GM11168 (cell line): ENCODE measurements around the gene AKAP13.

Experiments used
- in situ Hi-C: fragments of 300-500 bp; cut with MboI; formaldehyde crosslinking; loops from one replicate; pipeline ENCODE4 v1.12.0; 2022; ENCODE audit warnings: low sequenced_read_pairs; ENCODE audit not compliant: unreplicated experiment

AKAP13 gene

DNA sequence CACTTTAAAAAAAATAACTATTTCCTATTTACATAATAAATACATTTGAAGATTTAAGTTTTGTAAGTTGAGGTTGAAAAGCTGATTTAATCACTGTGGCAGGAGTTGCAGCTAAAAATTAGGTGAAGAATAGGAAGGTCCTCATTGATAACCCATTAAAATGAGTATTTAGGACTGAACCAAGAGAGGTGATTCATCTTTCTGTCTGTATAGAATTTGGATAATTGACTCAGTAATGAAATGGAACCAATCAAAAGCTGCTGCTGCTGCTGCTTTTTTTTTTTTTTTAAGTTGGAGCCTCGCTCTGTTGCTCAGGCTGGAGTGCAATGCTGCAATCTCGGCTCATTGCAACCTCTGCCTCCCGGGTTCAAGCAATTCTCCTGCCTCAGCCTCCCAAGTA lies 223.8 kb downstream of the AKAP13 start:
- in situ Hi-C loops = no loop called here

GRCh38 chr15:85606738-85607137 lies 226.3 kb downstream of the AKAP13 start:
- in situ Hi-C loops = no loop called here

GRCh38 chr15:85607141-85607806 lies 226.9 kb downstream of the AKAP13 start:
- in situ Hi-C loops = no loop called here

DNA sequence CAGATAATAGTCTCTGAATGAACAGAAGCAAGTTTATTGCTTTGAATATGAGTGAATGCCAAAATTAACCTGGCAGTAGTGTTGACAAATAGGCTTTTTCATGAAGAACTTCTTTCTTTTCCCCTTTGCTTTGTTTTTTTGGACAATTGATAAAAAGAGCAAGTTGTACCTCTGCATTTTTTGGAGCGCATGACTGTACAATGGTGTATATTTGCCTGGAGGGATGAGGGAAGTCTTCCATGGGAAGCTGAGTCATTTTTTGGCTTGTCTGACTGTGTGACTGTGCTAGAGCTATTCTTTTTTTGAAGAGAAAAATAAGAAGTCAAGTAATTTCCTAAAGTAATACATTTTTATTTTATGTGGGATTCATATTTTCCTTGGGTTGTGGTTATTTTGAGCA lies 227.4 kb downstream of the AKAP13 start:
- in situ Hi-C loops = no loop called here

DNA sequence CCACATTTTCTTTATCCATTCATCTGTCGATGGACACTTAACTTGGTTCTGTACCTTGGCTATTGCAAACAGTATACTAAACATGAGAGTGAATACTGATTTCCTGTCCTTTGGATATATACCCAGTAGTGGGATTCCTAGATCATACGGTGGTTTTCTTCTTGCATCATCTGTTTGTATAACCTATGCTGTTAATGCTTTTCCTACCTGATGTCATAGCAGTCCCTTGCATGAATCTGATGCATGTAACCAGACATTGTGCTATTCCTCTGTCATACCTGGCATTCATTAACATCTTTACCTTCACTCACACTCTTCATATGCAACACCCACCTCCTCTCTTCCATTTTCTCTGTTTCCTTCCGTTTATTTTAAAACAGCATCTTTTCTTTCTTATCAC lies 229.1 kb downstream of the AKAP13 start:
- in situ Hi-C loops = no loop called here

GRCh38 chr15:85611361-85611760 lies 231.0 kb downstream of the AKAP13 start:
- in situ Hi-C loops = no loop called here

GRCh38 chr15:85614059-85614458 lies 233.7 kb downstream of the AKAP13 start:
- in situ Hi-C loops = no loop called here

DNA sequence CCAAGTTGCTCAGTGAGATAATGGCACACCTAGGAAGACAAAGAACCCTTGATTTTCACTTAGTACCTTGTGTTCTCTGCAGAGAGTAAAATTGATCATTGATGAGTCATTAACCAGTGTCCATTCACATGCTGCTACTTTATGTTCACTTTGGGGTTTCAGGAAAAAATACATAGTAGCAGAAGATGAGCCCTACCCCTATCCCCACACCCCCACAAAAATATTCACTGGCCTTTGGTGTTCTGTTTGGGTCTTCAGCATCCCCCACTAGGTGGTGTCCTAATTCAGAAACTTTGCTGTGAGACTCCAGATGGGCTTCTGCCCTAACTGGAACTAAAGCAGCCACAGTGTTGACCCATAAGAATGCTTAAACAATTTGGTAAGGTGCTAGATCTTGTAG lies 235.5 kb downstream of the AKAP13 start:
- in situ Hi-C loops = no loop called here

- in situ Hi-C loops = no loop called here
These were observed 236.2 kb downstream of the AKAP13 start for GRCh38 chr15:85616549-85617110.

GRCh38 chr15:85618228-85618505 lies 237.8 kb downstream of the AKAP13 start:
- in situ Hi-C loops = no loop called here

DNA sequence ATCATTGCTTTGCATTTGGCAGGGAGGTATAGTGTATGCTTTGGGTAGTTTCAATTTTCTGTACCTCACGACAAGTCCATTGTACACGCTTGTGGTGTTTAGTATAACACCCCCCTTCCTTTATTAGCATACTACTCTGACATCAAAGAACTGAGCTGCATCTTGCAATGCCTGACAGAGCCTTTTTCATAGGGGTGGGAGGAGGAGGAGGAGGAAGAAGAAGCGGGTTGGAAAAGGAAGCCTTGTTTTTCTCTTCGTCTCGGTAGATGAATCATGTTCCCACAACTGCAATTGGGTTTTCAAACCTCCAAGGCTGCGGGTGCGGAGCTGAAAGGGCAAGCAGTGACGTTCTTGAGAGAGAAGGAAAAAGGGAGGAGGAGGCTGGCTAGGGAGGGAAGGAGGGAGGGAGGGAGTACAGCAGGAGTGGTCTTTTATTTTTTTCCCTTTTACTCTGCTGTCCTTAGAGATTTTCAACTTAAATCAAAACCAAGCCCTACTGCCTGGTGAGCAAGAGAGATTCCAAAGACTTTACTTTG lies 238.6 kb downstream of the AKAP13 start:
- in situ Hi-C loops = no loop called here

DNA sequence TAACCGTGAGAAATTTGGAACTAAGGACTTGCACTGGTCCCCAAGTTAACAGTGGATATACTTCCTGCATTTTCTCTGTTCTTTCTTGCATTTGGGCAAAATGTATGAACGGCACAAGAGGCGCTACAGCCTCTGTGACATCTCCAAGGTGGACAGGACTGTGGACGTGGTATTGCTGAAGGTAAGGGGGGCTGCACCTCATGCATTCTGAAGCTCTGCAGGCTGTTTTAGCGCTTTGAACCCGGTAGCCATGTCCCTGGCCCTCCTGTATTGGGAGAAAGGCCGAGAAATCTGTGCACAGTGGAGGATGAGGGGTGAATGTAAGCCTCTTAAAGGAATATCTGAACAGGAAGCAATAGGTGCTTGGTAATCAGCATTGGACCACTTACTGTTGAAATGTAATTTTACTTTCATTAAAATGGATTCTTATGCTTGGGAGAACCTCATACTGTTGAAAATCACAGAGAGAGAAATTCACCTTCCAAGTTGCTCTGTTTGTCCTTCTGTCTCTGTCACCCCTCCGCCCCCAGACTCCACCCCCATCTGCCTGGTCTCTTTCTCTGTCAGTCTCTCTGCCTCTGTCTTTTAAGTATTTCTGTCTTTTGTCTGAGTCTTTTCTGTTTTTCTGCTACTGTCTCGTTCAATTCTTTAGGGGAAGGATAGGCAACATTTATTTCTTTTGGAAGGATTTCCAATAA lies 239.7 kb downstream of the AKAP13 start:
- in situ Hi-C loops = no loop called here

GRCh38 chr15:85620690-85621049 lies 240.3 kb downstream of the AKAP13 start:
- in situ Hi-C loops = no loop called here

DNA sequence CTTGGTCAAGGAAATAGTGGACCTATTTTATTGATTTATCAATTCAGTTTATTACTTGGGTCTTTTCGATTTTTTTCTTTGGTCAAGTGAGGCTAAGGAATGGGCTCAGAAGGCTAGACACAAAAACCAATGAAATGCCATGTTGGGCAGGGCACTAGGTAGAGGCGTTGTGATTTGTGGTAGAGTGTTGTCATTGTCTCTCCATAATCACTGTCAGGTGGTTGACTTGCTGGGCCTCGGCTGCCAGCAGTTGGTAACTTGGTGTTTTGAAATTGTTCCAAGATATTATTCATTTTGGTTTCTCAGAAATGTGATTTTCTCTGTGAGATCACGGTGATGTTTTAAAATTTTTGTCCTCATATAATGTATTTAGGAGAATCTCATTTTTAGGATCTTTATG lies 240.7 kb downstream of the AKAP13 start:
- in situ Hi-C loops = no loop called here

DNA sequence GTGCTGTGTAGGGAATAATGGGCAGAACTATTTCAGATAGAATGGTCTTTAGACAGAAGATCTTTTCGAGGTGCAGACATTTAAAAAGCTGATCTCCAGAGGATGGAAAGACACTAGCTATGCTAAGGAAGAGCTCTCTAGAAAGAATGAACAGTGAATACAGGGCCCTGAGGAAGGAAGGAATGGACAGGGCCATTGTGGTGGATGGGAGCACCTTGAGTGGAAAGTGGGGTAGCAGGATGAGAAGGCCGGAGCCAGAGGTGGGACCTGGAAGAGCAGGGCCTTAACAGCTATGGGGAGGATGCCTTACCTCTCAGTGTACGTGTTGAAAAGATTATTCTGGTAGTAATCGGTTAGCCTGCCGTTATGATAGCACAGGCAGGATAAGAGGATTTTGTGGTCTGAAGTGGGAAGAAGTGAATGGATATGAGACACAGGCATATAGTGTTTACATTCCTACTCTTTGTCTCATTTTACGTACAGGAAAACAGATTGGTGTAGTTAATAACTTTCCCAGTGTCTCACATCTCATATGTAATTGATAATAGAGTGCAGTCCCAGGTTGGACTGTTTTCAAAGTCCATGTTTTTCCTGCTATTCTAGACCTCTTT lies 241.9 kb downstream of the AKAP13 start:
- in situ Hi-C loops = no loop called here

DNA sequence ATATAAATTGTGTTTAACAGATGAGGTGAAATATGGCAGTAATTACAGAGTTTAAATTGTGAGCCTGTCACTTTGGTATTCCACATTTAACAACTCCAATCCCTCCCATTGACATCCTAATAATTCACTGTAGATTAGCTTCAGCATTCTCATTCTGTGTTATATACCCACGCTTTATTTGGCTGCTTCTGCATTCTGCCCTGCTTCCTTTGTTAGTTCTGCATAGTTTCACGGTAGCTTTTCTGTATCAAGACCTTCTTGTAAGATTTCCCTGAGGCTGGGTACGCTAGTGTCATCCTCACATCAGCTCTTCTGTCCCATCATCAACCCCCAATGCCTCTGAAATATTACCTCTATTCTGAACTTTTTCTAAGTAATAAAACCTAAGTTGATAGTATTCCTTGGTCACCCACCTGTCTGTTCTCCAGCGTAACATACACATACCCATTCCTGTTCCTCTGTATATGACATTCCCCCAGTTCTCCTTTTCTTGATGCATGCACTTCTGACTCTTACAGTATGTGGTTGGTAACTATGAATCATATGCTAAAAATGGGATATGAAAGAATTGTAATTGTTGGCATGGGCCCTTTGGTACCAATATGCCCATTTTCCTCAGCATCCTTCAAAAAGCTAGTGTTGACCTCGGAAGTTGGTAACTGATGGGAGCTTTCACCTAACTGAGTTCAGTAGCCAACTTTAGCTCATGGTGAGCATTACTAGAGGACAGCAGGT lies 243.1 kb downstream of the AKAP13 start:
- in situ Hi-C loops = no loop called here

DNA sequence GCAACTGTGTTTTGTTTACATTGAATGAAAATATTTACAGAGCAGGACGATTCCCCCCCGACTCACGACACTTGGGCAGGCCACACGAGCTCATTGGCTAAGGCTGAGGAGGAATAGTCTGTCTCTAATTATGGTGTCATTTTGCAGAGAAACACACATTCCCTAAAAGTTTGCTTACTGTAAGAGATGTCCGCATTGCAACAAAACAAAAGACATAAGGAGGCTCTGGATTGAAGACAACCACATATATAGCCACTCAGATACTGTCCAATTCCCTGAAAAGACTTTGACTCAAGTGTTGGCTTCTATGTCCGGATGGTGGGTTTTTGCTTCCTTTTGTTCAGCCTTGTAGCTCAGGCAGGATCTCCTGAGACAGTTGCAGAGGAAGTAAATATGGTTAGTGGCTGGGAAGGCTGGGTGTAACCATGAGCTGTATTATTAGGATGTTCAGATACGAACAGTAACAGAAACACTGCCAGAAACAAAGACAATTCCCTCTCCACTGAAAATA lies 243.9 kb downstream of the AKAP13 start:
- in situ Hi-C loops = no loop called here

DNA sequence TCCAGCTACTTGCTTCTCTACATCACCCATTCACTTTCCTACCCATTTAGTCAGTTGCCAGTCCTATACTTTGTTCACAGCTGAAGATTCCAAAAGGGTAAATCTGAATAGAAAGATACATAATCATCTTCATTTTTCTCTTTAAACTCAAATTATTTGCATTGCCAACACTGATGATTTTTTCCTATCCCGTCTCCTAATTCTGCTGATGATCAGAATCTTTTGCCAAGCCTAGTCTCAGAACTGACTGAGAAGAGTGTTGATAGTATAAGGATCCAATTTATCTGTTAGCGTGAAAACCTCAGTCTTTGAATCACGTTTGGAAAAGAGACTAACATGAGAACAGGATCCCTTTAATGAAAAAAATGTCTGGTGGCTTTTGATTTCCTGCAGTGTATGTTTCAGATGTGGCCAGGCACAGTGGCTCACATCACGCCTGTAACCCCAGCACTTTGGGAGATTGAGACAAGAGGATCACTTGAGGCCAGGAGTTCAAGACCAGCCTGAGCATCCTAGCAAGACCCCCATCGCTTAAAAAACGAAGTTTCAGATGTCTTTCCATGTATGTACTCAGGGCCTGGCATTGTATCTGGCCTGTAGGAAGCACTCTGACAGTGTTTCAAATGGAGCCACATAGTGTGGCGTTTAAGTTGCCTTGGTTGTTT lies 244.9 kb downstream of the AKAP13 start:
- in situ Hi-C loops = no loop called here

GRCh38 chr15:85625856-85626255 lies 245.5 kb downstream of the AKAP13 start:
- in situ Hi-C loops = no loop called here
